ENCODE data around the gene SCYL3.

DNA sequence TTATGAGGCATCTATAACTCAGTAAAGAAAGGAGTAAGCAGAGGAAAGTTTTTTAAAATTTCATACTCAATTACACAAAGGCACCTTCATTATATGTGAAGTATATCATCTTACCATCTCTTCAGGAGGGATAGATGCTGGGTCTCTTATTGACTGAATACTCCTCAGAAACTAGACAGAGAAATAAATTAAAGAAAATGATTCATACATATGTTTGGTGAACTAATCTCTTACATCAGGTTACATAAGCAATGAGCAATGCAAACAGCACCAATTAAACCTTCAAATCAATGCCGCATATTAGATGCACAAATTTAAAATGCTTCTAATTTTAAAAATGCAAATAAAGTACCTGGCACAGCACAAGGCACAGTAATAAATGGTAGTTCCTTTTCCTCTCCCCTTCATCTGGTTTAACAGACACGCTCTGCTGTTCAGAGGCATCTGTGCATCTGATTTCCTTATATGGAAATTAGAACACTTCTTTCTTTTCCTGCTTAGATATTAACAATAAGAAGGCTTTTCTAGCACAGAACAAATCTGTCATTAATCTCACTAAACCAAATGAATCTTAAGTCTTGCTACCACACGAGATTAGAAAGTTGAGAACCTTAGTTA is 20.0 kb downstream of the SCYL3 start:
- TF ChIP-seq, protein P1, sequence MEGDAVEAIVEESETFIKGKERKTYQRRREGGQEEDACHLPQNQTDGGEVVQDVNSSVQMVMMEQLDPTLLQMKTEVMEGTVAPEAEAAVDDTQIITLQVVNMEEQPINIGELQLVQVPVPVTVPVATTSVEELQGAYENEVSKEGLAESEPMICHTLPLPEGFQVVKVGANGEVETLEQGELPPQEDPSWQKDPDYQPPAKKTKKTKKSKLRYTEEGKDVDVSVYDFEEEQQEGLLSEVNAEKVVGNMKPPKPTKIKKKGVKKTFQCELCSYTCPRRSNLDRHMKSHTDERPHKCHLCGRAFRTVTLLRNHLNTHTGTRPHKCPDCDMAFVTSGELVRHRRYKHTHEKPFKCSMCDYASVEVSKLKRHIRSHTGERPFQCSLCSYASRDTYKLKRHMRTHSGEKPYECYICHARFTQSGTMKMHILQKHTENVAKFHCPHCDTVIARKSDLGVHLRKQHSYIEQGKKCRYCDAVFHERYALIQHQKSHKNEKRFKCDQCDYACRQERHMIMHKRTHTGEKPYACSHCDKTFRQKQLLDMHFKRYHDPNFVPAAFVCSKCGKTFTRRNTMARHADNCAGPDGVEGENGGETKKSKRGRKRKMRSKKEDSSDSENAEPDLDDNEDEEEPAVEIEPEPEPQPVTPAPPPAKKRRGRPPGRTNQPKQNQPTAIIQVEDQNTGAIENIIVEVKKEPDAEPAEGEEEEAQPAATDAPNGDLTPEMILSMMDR (IDR thresholded peaks at IDR 0.05): no peak
- no peak for TF ChIP-seq POLR2A (IDR thresholded peaks at IDR 0.05)

Data from lower leg skin (tissue), 3 donors.